SK-N-SH (cell line): ENCODE measurements around the gene PELI3. TPM values are rescaled to one million over a fixed set of nuclear protein-coding genes. Genes with fewer than 3 reads are reported as not detected.

Experiments
- ELF1 ChIP-seq: IDR thresholded peaks from 2 replicates; pipeline ENCODE4 v1.4.0; 2012
- EP300 ChIP-seq, 2 experiments: IDR thresholded peaks; 2 replicates each; pipeline versions ENCODE4 v1.4.0 to v1.6.1; 2012; ENCODE audit warnings: borderline replicate concordance in 1 of 2, low read depth in 1 of 2, low read length in 1 of 2
- FOSL2 ChIP-seq: IDR thresholded peaks from 2 replicates; pipeline ENCODE4 v1.4.0; 2012; ENCODE audit warnings: low read depth, mild to moderate bottlenecking, moderate library complexity, borderline replicate concordance
- FOXM1 ChIP-seq: IDR thresholded peaks from 2 replicates; pipeline ENCODE4 v1.4.0; 2012; ENCODE audit warnings: low read depth, mild to moderate bottlenecking
- GATA2 ChIP-seq: sonication (generic); formaldehyde crosslinking; IDR thresholded peaks from 2 replicates; pipeline ENCODE4 v1.5.0; 2020; ENCODE audit warnings: mild to moderate bottlenecking, missing genetic modification reagents
- JUND ChIP-seq: IDR thresholded peaks from 2 replicates; pipeline ENCODE4 v1.4.0; 2012
- MEF2A ChIP-seq: IDR thresholded peaks from 2 replicates; pipeline ENCODE4 v1.4.0; 2012; ENCODE audit warnings: low read depth, borderline replicate concordance
- NRF1 ChIP-seq: IDR thresholded peaks from 2 replicates; pipeline ENCODE4 v1.6.1; 2012; ENCODE audit warnings: low read depth, mild to moderate bottlenecking, low read length
- POLR2AphosphoS5 ChIP-seq: IDR thresholded peaks from 2 replicates; pipeline ENCODE4 v1.6.1; 2012; ENCODE audit warnings: low read depth, low read length
- RAD21 ChIP-seq: IDR thresholded peaks from 2 replicates; pipeline ENCODE4 v1.6.1; 2012; ENCODE audit warnings: mild to moderate bottlenecking, low read length
- RCOR1 ChIP-seq: fragments of 150-350 bp; IDR thresholded peaks from 2 replicates; pipeline ENCODE4 v1.6.1; 2017; ENCODE audit warnings: antibody characterized with exemption, low read length
- RFX5 ChIP-seq: IDR thresholded peaks from 2 replicates; pipeline ENCODE4 v1.6.1; 2012; ENCODE audit warnings: mild to moderate bottlenecking, improper control_type of control experiment, low read length
- RXRA ChIP-seq: IDR thresholded peaks from 2 replicates; pipeline ENCODE4 v1.4.0; 2012; ENCODE audit warnings: low read depth, mild to moderate bottlenecking, borderline replicate concordance
- SIN3A ChIP-seq: IDR thresholded peaks from 2 replicates; pipeline ENCODE4 v1.6.1; 2012; ENCODE audit warnings: low read depth, mild to moderate bottlenecking, low read length, moderate library complexity, borderline replicate concordance
- SMC3 ChIP-seq: IDR thresholded peaks from 2 replicates; pipeline ENCODE4 v1.6.1; 2012; ENCODE audit warnings: low read depth, low read length, improper control_type of control experiment
- TAF1 ChIP-seq: IDR thresholded peaks from 2 replicates; pipeline ENCODE4 v1.6.1; 2012; ENCODE audit warnings: low read depth, mild to moderate bottlenecking, low read length, moderate library complexity, borderline replicate concordance
- TCF12 ChIP-seq: IDR thresholded peaks from 2 replicates; pipeline ENCODE4 v1.4.0; 2012
- TEAD4 ChIP-seq: IDR thresholded peaks from 2 replicates; pipeline ENCODE4 v1.4.0; 2012; ENCODE audit warnings: mild to moderate bottlenecking, borderline replicate concordance; ENCODE audit not compliant: insufficient read depth
- polyA plus RNA-seq, 3 experiments: library from polyadenylated mRNA; depleted of rRNA; stranded (reverse); fragments of >200 nt; gene quantifications; 2 replicates each; pipeline ENCODE4 v1.2.3, GENCODE V29; 2012
- TF ChIP-seq, protein P1 (sequence below): fragments of 150-350 bp; IDR thresholded peaks from 2 replicates; pipeline ENCODE4 v1.6.1; 2016; ENCODE audit warnings: mild to moderate bottlenecking, low read depth, low read length
- TF ChIP-seq, protein P2 (sequence below): IDR thresholded peaks from 2 replicates; pipeline ENCODE4 v1.6.1; 2012; ENCODE audit warnings: mild to moderate bottlenecking, low read depth, low read length, moderate library complexity
- TF ChIP-seq, protein P3 (sequence below): fragments of 150-350 bp; IDR thresholded peaks from 2 replicates; pipeline ENCODE4 v1.6.1; 2017; ENCODE audit warnings: antibody characterized with exemption, low read length, low read depth, borderline replicate concordance
- TF ChIP-seq, protein P4 (sequence below): fragments of 200-600 bp; sonication (generic); IDR thresholded peaks from 2 replicates; pipeline ENCODE4 v1.6.1; 2017; ENCODE audit warnings: antibody characterized with exemption, mild to moderate bottlenecking, moderate library complexity
- TF ChIP-seq, protein P5 (sequence below): IDR thresholded peaks from 2 replicates; pipeline ENCODE4; 2012
- TF ChIP-seq, protein P6 (sequence below): IDR thresholded peaks from 2 replicates; pipeline ENCODE4 v1.4.0; 2012; ENCODE audit warnings: low read depth

Gene PELI3
- polyA plus RNA-seq, 1 of the 3 experiments (the other 2 are of a cell fraction) = 7.0 TPM

DNA sequence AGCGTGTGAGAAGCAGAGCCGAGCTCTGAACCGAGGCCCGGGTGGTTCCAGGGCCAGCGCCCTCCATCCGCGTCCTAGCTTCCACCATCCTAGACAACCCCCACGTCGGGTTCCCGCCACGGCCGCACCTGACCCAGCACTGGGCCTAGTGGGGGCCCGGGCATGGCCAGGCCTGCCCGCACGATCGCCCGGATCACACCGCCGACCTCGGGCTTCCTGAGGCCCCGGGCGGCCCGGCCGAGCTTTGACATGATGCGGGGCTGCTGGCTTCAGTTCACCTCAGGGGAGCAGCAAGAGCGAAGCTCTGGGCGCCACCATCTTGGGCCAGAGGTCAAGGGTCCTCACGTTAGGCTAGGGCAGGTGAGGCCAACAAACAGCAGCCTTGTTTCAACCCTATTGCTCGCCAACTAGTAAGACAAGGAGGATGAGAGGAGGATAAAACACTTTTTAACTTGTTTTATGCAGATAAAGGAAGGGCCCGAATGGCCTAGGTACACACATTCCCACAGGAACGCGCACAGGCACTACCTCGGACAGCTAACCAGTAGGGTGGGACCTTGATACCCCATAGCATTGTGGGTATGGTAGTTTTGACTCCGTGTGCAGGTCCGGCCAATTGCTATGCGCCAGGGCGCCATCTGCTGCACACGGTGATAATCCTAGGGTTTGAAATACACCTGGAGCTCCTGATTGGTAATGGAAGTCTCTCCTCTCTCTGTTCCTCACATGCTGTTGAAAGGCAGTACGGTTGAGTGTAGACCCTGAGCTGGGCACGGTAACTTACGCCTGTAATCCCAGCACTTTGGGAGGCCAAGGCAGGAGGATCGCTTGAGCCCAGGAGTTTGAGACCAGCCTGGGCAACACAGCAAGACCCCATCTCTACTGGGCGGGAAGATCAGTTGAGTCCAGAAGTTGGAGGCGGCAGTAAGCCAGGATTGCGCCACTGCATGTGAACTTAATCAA, 27.9 kb upstream of the PELI3 start, which contains the start of gene MRPL11 (continued):
- TF ChIP-seq, protein P1, sequence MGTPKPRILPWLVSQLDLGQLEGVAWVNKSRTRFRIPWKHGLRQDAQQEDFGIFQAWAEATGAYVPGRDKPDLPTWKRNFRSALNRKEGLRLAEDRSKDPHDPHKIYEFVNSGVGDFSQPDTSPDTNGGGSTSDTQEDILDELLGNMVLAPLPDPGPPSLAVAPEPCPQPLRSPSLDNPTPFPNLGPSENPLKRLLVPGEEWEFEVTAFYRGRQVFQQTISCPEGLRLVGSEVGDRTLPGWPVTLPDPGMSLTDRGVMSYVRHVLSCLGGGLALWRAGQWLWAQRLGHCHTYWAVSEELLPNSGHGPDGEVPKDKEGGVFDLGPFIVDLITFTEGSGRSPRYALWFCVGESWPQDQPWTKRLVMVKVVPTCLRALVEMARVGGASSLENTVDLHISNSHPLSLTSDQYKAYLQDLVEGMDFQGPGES = no peak
- TF ChIP-seq RFX5 (no peak), NRF1 (peak; percentile 42), RXRA (no peak), RAD21 (peak; percentile 55), TAF1 (peak; percentile 67), SMC3 (peak; percentile 53), ELF1 (no peak), FOSL2 (no peak), FOXM1 (no peak), JUND (no peak), GATA2 (no peak), MEF2A (no peak), EP300 (IDR thresholded peaks at IDR 0.05; ENCODE audit: borderline replicate concordance in 1 of 2, low read depth in 1 of 2, low read length in 1 of 2) (no peak), POLR2AphosphoS5 (0 out of 2 replicates have a peak, but pooled peaks have one; percentile 33), SIN3A (peak; percentile 42; the same call in 1 of the 2 replicates), RCOR1 (no peak; the same call in 1 of the 2 replicates), TCF12 (no peak), TEAD4 (no peak)
- TF ChIP-seq, protein P2, sequence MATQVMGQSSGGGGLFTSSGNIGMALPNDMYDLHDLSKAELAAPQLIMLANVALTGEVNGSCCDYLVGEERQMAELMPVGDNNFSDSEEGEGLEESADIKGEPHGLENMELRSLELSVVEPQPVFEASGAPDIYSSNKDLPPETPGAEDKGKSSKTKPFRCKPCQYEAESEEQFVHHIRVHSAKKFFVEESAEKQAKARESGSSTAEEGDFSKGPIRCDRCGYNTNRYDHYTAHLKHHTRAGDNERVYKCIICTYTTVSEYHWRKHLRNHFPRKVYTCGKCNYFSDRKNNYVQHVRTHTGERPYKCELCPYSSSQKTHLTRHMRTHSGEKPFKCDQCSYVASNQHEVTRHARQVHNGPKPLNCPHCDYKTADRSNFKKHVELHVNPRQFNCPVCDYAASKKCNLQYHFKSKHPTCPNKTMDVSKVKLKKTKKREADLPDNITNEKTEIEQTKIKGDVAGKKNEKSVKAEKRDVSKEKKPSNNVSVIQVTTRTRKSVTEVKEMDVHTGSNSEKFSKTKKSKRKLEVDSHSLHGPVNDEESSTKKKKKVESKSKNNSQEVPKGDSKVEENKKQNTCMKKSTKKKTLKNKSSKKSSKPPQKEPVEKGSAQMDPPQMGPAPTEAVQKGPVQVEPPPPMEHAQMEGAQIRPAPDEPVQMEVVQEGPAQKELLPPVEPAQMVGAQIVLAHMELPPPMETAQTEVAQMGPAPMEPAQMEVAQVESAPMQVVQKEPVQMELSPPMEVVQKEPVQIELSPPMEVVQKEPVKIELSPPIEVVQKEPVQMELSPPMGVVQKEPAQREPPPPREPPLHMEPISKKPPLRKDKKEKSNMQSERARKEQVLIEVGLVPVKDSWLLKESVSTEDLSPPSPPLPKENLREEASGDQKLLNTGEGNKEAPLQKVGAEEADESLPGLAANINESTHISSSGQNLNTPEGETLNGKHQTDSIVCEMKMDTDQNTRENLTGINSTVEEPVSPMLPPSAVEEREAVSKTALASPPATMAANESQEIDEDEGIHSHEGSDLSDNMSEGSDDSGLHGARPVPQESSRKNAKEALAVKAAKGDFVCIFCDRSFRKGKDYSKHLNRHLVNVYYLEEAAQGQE = 0 out of 2 replicates have a peak, but pooled peaks have one; percentile 29
- TF ChIP-seq, protein P3, sequence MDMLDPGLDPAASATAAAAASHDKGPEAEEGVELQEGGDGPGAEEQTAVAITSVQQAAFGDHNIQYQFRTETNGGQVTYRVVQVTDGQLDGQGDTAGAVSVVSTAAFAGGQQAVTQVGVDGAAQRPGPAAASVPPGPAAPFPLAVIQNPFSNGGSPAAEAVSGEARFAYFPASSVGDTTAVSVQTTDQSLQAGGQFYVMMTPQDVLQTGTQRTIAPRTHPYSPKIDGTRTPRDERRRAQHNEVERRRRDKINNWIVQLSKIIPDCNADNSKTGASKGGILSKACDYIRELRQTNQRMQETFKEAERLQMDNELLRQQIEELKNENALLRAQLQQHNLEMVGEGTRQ = no peak
- TF ChIP-seq, protein P4, sequence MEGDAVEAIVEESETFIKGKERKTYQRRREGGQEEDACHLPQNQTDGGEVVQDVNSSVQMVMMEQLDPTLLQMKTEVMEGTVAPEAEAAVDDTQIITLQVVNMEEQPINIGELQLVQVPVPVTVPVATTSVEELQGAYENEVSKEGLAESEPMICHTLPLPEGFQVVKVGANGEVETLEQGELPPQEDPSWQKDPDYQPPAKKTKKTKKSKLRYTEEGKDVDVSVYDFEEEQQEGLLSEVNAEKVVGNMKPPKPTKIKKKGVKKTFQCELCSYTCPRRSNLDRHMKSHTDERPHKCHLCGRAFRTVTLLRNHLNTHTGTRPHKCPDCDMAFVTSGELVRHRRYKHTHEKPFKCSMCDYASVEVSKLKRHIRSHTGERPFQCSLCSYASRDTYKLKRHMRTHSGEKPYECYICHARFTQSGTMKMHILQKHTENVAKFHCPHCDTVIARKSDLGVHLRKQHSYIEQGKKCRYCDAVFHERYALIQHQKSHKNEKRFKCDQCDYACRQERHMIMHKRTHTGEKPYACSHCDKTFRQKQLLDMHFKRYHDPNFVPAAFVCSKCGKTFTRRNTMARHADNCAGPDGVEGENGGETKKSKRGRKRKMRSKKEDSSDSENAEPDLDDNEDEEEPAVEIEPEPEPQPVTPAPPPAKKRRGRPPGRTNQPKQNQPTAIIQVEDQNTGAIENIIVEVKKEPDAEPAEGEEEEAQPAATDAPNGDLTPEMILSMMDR = peak; percentile 74
- TF ChIP-seq, protein P5, sequence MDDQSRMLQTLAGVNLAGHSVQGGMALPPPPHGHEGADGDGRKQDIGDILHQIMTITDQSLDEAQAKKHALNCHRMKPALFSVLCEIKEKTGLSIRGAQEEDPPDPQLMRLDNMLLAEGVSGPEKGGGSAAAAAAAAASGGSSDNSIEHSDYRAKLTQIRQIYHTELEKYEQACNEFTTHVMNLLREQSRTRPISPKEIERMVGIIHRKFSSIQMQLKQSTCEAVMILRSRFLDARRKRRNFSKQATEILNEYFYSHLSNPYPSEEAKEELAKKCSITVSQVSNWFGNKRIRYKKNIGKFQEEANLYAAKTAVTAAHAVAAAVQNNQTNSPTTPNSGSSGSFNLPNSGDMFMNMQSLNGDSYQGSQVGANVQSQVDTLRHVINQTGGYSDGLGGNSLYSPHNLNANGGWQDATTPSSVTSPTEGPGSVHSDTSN = no peak
- TF ChIP-seq, protein P6, sequence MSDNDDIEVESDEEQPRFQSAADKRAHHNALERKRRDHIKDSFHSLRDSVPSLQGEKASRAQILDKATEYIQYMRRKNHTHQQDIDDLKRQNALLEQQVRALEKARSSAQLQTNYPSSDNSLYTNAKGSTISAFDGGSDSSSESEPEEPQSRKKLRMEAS = no peak
